Type B pancreatic cell (in vitro differentiated cells): Measurements from ENCODE around the gene WFIKKN1. TPM values are rescaled to one million over a fixed set of nuclear protein-coding genes. Genes with fewer than 3 reads are reported as not detected.

Experiments used
- DNase-seq: peaks from one replicate; pipeline ENCODE4 v3.0.0; 2021; ENCODE audit warnings: mixed read lengths; ENCODE audit not compliant: unreplicated experiment; ENCODE audit errors: extremely low spot score
- H3K27ac Mint-ChIP-seq: 2 replicates; pipeline ENCODE4 v1.8.0; 2021; ENCODE audit warnings: mild to moderate bottlenecking, mixed read lengths
- H3K27me3 Mint-ChIP-seq: 2 replicates; pipeline ENCODE4 v1.8.0; 2021; ENCODE audit warnings: mixed read lengths
- H3K36me3 Mint-ChIP-seq: 2 replicates; pipeline ENCODE4 v1.8.0; 2021; ENCODE audit warnings: mixed read lengths
- H3K4me1 Mint-ChIP-seq: one replicate; pipeline ENCODE4 v1.8.0; 2021; ENCODE audit warnings: mixed read lengths; ENCODE audit not compliant: unreplicated experiment
- H3K4me3 Mint-ChIP-seq: 2 replicates; pipeline ENCODE4 v1.8.0; 2021; ENCODE audit warnings: mild to moderate bottlenecking, mixed read lengths
- H3K9me3 Mint-ChIP-seq: 2 replicates; pipeline ENCODE4 v1.8.0; 2021; ENCODE audit warnings: mixed read lengths
- CTCF ChIP-seq: fragments of 200-600 bp; sonication (generic); conservative IDR thresholded peaks from 2 replicates; pipeline ENCODE4 v1.5.0; 2021; ENCODE audit warnings: antibody characterized with exemption, mild to moderate bottlenecking
- total RNA-seq: library from RNA; stranded (reverse); gene quantifications from 2 replicates; pipeline ENCODE4 v1.2.1, GENCODE V29; 2021; ENCODE audit warnings: low replicate concordance

WFIKKN1 gene
- total RNA-seq, 1 donor from 2014 or later, result 9.0 TPM

GRCh38 chr16:608019-608418 lies 22.8 kb upstream of the WFIKKN1 start:
- TF ChIP-seq CTCF, result no peak
- no peak overlapping the region for H3K27ac Mint-ChIP-seq
- H3K4me3 Mint-ChIP-seq, result no peak overlapping the region
- DNase-seq, result no peak
- H3K4me1 Mint-ChIP-seq, result peaks cover 13% of the 10 kb centered on the region
- no peaks in the 10 kb centered on the region for H3K9me3 Mint-ChIP-seq
- H3K36me3 Mint-ChIP-seq, result peaks cover 11% of the 10 kb centered on the region
- no peaks in the 10 kb centered on the region for H3K27me3 Mint-ChIP-seq

GRCh38 chr16:609316-609715 lies 21.5 kb upstream of the WFIKKN1 start:
- H3K4me1 Mint-ChIP-seq, result peaks cover 9% of the 10 kb centered on the region
- TF ChIP-seq CTCF, result no peak
- H3K27ac Mint-ChIP-seq, result no peak overlapping the region
- DNase-seq, result no peak
- H3K4me3 Mint-ChIP-seq, result no peak overlapping the region
- H3K9me3 Mint-ChIP-seq, result no peaks in the 10 kb centered on the region
- no peaks in the 10 kb centered on the region for H3K27me3 Mint-ChIP-seq
- H3K36me3 Mint-ChIP-seq, result peaks cover 14% of the 10 kb centered on the region

- H3K27me3 Mint-ChIP-seq, result no peaks in the 10 kb centered on the region
- no peak overlapping the region for H3K4me3 Mint-ChIP-seq
- H3K27ac Mint-ChIP-seq, result no peak overlapping the region
- no peak for DNase-seq
- TF ChIP-seq CTCF, result no peak
- no peaks in the 10 kb centered on the region for H3K9me3 Mint-ChIP-seq
- peaks cover 16% of the 10 kb centered on the region for H3K36me3 Mint-ChIP-seq
- peaks cover 13% of the 10 kb centered on the region for H3K4me1 Mint-ChIP-seq
These were observed 20.8 kb upstream of the WFIKKN1 start for GRCh38 chr16:609984-610383.

GRCh38 chr16:610513-611381 lies 20.0 kb upstream of the WFIKKN1 start:
- peak overlapping the region; percentile 49 for H3K4me3 Mint-ChIP-seq
- H3K27ac Mint-ChIP-seq, result peak overlapping the region; percentile 88
- DNase-seq, result no peak
- no peaks in the 10 kb centered on the region for H3K27me3 Mint-ChIP-seq
- peak; percentile 73 for TF ChIP-seq CTCF
- H3K4me1 Mint-ChIP-seq, result peaks cover 15% of the 10 kb centered on the region
- H3K9me3 Mint-ChIP-seq, result no peaks in the 10 kb centered on the region
- H3K36me3 Mint-ChIP-seq, result peaks cover 17% of the 10 kb centered on the region

- Mint-ChIP-seq H3K4me3 (no peak overlapping the region), H3K4me1 (peaks cover 10% of the 10 kb centered on the region), H3K27ac (no peak overlapping the region), H3K9me3 (no peaks in the 10 kb centered on the region), H3K27me3 (no peaks in the 10 kb centered on the region), H3K36me3 (peaks cover 14% of the 10 kb centered on the region)
- TF ChIP-seq CTCF, result no peak
- DNase-seq, result no peak
These were observed 15.7 kb upstream of the WFIKKN1 start for GRCh38 chr16:615122-615521.
